Loucy (cell line): ENCODE measurements around the gene TAAR6.

Experiments used
- H2AFZ ChIP-seq: fragments of 200-600 bp; sonication (generic); 2 replicates; pipeline ENCODE4 v1.6.0; 2016; ENCODE audit warnings: antibody characterized with exemption, mild to moderate bottlenecking, low read length, moderate library complexity
- H3F3A ChIP-seq: fragments of 200-600 bp; 2 replicates; pipeline ENCODE4 v1.6.0; 2016; ENCODE audit warnings: antibody characterized with exemption, low read depth, mild to moderate bottlenecking
- H3K27me3 ChIP-seq: fragments of 200-600 bp; sonication (generic); 2 replicates; pipeline ENCODE4 v1.6.1; 2014; ENCODE audit warnings: low read length, mild to moderate bottlenecking; ENCODE audit not compliant: insufficient read depth, poor library complexity, severe bottlenecking
- H3K36me3 ChIP-seq: fragments of 200-600 bp; sonication (generic); 2 replicates; pipeline ENCODE4 v1.6.1; 2016; ENCODE audit warnings: low read length; ENCODE audit not compliant: insufficient read depth
- H3K4me1 ChIP-seq: fragments of 200-600 bp; sonication (generic); 2 replicates; pipeline ENCODE4 v1.5.1; 2014; ENCODE audit warnings: low read length, mild to moderate bottlenecking; ENCODE audit not compliant: insufficient read depth, poor library complexity, severe bottlenecking
- H3K4me2 ChIP-seq: fragments of 200-600 bp; sonication (generic); 2 replicates; pipeline ENCODE4 v1.6.0; 2014; ENCODE audit warnings: antibody characterized with exemption, low read length, low read depth, mild to moderate bottlenecking; ENCODE audit not compliant: poor library complexity, severe bottlenecking
- H3K4me3 ChIP-seq: fragments of 200-600 bp; sonication (generic); 2 replicates; pipeline ENCODE4 v1.5.1; 2014; ENCODE audit warnings: low read length, mild to moderate bottlenecking, mixed read lengths; ENCODE audit not compliant: poor library complexity, severe bottlenecking
- H3K79me2 ChIP-seq: fragments of 200-600 bp; sonication (generic); 2 replicates; pipeline ENCODE4 v1.6.1; 2014; ENCODE audit warnings: low read length; ENCODE audit not compliant: insufficient read depth
- H3K9ac ChIP-seq: fragments of 200-600 bp; sonication (generic); 2 replicates; pipeline ENCODE4 v1.6.0; 2014; ENCODE audit warnings: mild to moderate bottlenecking, low read depth, low read length, moderate library complexity; ENCODE audit not compliant: poor library complexity, severe bottlenecking
- H3K9me2 ChIP-seq: fragments of 200-600 bp; sonication (generic); replicated peaks from 2 replicates; pipeline ENCODE4 v1.6.1; 2016; ENCODE audit warnings: low read depth, low read length, mixed read lengths
- H3K9me3 ChIP-seq: fragments of 200-600 bp; sonication (generic); 2 replicates; pipeline ENCODE4 v1.6.1; 2014; ENCODE audit warnings: mild to moderate bottlenecking, antibody characterized with exemption, low read length, low read depth; ENCODE audit not compliant: insufficient read depth
- H4K20me1 ChIP-seq: fragments of 200-600 bp; sonication (generic); 2 replicates; pipeline ENCODE4 v1.6.0; 2014; ENCODE audit warnings: antibody characterized with exemption, low read length, mild to moderate bottlenecking; ENCODE audit not compliant: insufficient read depth, poor library complexity, severe bottlenecking
- CTCF ChIP-seq: fragments of 200-600 bp; sonication (generic); conservative IDR thresholded peaks from 2 replicates; pipeline ENCODE4 v1.5.1; 2014; ENCODE audit warnings: mild to moderate bottlenecking, antibody characterized with exemption, low read length
- EZH2phosphoT487 ChIP-seq: fragments of 200-600 bp; IDR thresholded peaks from 2 replicates; pipeline ENCODE4 v1.6.1; 2018; ENCODE audit warnings: antibody characterized with exemption, mild to moderate bottlenecking, moderate library complexity, borderline replicate concordance

The TAAR6 gene, protein sequence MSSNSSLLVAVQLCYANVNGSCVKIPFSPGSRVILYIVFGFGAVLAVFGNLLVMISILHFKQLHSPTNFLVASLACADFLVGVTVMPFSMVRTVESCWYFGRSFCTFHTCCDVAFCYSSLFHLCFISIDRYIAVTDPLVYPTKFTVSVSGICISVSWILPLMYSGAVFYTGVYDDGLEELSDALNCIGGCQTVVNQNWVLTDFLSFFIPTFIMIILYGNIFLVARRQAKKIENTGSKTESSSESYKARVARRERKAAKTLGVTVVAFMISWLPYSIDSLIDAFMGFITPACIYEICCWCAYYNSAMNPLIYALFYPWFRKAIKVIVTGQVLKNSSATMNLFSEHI

GRCh38 chr6:132570221-132570777 is at the start of gene TAAR6:
Gene TAAR6 (plus strand): TSS chr6:132570322. CDS start chr6:132570322, 0 bp downstream.
- no peaks in the 10 kb centered on the region for H3K79me2 ChIP-seq
- no peak within 1 kb of the TSS for H3K9ac ChIP-seq
- H2AFZ ChIP-seq = no peak within 1 kb of the TSS
- H3K36me3 ChIP-seq = no peaks in the 10 kb centered on the region
- no peak within 1 kb of the TSS for H3K4me3 ChIP-seq
- H3K4me2 ChIP-seq = no peak within 1 kb of the TSS
- no peaks in the 10 kb centered on the region for H3K4me1 ChIP-seq
- no peaks in the 10 kb centered on the region for H4K20me1 ChIP-seq
- TF ChIP-seq CTCF = no peak
- TF ChIP-seq EZH2phosphoT487 = no peak
- H3K27me3 ChIP-seq = no peaks in the 10 kb centered on the region
- H3F3A ChIP-seq = no peaks in the 10 kb centered on the region
- no peaks in the 10 kb centered on the region for H3K9me2 ChIP-seq
- H3K9me3 ChIP-seq = no peaks in the 10 kb centered on the region

DNA sequence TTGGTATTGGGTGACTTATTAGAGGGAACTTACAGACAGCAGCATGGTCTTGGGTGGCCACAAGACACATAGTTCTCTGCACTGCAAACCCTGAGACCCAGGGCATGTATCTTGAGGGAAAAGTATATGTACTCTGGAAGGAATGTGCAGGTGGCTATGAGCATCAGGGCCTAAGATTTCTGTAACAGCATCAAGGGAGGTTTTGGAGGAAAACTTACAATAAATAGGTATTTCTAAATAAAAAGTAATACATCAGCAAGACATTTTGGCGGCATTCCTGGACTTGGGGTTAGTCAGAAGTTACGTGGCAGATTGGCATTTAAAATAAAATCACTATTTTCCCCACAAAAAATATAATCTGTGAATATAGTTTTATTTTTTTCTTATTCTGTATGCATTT is 49.2 kb upstream of the TAAR6 start:
- Histone ChIP-seq H3K4me1 (no peaks in the 10 kb centered on the region), H3K9me3 (no peaks in the 10 kb centered on the region), H3F3A (no peaks in the 10 kb centered on the region), H3K4me2 (no peak overlapping the region), H3K36me3 (no peaks in the 10 kb centered on the region), H3K4me3 (no peak overlapping the region), H3K9me2 (no peaks in the 10 kb centered on the region), H3K27me3 (no peaks in the 10 kb centered on the region), H2AFZ (no peak overlapping the region), H4K20me1 (no peaks in the 10 kb centered on the region), H3K79me2 (no peaks in the 10 kb centered on the region), H3K9ac (no peak overlapping the region)
- TF ChIP-seq CTCF (no peak), EZH2phosphoT487 (no peak)

DNA sequence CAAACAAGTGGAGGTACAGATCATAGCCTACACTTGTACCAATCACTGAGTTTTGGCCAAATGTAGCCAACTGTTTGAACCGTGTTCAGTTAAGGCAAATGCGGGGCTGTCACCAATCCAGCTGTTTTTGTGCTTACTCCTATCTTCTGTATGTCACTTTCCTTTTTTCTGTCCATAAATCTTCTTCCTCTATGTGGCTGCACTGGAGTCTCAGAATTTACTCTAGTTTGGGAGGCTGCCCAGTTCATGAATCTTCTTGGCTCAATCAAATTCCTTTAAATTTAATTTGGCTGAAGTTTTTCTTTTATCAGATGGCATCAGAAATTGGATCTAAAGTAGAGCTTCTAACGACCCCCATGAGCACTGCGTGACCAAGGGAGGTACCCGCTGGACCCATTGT is 45.5 kb upstream of the TAAR6 start:
- H3K4me1 ChIP-seq = no peaks in the 10 kb centered on the region
- H3K79me2 ChIP-seq = no peaks in the 10 kb centered on the region
- H2AFZ ChIP-seq = no peak overlapping the region
- H3K9me3 ChIP-seq = no peaks in the 10 kb centered on the region
- H3K36me3 ChIP-seq = no peaks in the 10 kb centered on the region
- TF ChIP-seq CTCF (no peak), EZH2phosphoT487 (no peak)
- no peaks in the 10 kb centered on the region for H3K27me3 ChIP-seq
- H3K9ac ChIP-seq = no peak overlapping the region
- no peaks in the 10 kb centered on the region for H4K20me1 ChIP-seq
- no peak overlapping the region for H3K4me2 ChIP-seq
- H3K9me2 ChIP-seq = no peaks in the 10 kb centered on the region
- H3F3A ChIP-seq = no peaks in the 10 kb centered on the region
- H3K4me3 ChIP-seq = no peak overlapping the region
